ENCODE data around the gene CLN5. TPM values are rescaled to one million over a fixed set of nuclear protein-coding genes. Genes with fewer than 3 reads are reported as not detected.
A peak's percentile ranks its signal among the peaks of the same experiment; 100 is the strongest.
"Not testable (repeated sequence)": the region's sequence is repeated elsewhere in the genome, so short reads cannot be mapped to it uniquely, and the experiment has no call there.

Gene CLN5
- 10 to 100 TPM; 21.0 to 22.0 TPM for total RNA-seq
- long read RNA-seq, full-length matches to known transcripts: 35 of 35 reads
- long read RNA-seq, partial matches to known transcripts: 0 of 35 reads
- long read RNA-seq, other reads (novel, unspliced or antisense): 0 of 35 reads

DNA sequence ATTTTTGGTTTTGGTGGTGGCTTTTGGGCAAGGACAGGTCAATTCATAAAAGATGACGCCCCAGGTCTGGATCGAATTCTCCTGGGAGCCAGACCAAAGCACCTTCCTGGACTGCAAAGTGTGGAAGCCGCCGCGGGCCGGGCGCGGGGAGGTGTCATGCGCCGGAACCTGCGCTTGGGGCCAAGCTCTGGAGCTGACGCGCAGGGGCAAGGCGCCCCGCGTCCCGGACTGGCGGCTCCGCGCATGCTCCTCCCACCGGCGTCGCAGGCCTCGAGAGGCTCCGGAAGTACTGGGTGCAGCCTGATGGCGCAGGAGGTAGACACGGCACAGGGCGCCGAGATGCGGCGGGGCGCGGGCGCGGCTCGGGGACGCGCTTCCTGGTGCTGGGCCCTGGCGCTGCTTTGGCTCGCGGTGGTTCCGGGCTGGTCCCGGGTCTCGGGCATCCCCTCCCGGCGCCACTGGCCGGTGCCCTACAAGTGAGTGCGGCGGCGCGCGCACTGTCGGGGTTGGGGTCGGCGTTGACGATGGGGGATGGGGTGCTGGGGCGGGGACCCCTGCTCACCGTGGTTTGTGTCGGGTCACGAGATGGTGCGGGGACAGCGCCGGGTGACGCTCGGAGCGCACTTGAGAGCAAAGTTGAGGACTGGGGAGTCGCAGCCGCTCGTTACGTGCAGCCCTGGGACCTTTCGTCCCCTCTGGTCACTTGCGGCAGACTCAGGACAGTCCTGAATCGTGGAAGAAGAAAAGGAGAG lies at the start of gene CLN5:
Gene CLN5 (plus strand): TSS at position 286 of the 752 bp plus-strand sequence. CDS start 18 bp downstream, at position 304.
- intact Hi-C loops (cut with DNase I): no loop called here
- DNase-seq: peak; percentile 96
- ATAC-seq: peak; percentile 98 to 99

- no peak for ATAC-seq
- no peak for DNase-seq
- intact Hi-C loops (cut with DNase I): no loop called here
These were observed 49.5 kb upstream of the CLN5 start for GRCh38 chr13:76942363-76942762.

DNA sequence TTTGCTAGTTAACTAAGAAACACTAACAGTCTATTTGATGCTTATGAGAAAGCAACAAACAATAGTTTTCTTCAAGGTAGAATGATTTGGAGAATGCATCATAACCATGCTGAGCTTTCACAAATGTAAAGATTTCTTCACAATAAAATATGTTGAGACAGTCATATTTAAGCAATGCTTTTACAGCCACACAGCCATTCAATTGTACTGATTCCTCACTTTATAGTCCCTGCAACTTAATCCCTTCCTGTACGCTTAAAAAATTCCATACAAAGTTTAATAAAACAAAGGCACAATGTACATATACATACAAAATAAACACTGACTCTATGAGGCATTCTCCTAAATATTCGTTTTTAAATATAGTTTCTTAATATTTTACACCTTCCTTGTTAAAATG lies 48.2 kb upstream of the CLN5 start:
- intact Hi-C loops (cut with DNase I): no loop called here
- ATAC-seq (no peak), DNase-seq (no peak)

DNA sequence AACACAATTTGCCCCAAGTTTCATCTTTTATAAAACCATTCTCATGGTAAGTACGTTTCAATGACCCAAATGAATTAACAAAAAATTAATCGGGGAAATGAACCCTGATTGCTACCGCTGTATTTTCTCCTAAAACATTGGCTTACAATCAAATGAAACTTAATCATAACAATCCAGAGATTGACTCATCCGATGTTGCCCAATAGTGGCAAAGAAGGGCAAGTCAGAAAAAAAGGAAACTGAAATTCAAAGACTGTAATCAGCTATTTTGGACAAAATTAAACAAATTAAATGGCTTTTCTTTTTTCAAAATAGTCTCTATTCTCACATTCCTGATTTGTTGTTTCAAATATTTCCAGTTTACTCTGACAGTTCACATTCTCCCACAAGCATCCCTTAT lies 47.4 kb upstream of the CLN5 start:
- ATAC-seq: no peak
- intact Hi-C loops (cut with DNase I): no loop called here
- no peak for DNase-seq

GRCh38 chr13:76948149-76948548 lies 43.7 kb upstream of the CLN5 start, which contains the start of gene ACOD1:
ACOD1 (plus strand) TSS chr13:76948511; CDS start chr13:76948559, 48 bp downstream.
- DNase-seq (no peak), ATAC-seq (no peak)
- intact Hi-C loops (cut with DNase I): no loop called here

DNA sequence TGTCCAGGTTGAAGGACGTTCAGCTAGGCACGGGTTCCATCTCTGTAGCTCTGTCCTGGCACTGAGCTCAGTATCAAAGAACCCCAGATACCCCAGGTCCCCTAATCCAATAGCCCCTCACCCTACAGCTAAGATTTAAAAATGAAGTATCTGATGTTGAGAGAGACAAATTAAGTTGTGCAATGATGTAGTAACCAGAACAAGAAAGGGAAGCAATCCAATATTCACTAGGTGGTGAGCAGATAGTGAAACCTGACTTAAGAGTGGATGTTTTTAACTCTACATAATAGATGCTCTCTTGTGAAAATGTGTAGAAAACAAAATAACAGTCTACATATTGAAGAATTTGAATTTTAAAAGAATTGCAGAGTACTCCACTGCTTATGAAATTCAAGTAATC lies 41.8 kb upstream of the CLN5 start:
- intact Hi-C loops (cut with DNase I): no loop called here

GRCh38 chr13:76953968-76954367 lies 37.9 kb upstream of the CLN5 start:
- intact Hi-C loops (cut with DNase I): no loop called here
- ATAC-seq: no peak
- DNase-seq: no peak

More for the DNA sequence above, 41.8 kb upstream of the CLN5 start:
- DNase-seq: no peak
- ATAC-seq: no peak

GRCh38 chr13:76954538-76954937 lies 37.3 kb upstream of the CLN5 start:
- intact Hi-C loops (cut with DNase I): no loop called here
- ATAC-seq (no peak), DNase-seq (no peak)

GRCh38 chr13:76955193-76955592 lies 36.7 kb upstream of the CLN5 start:
- ATAC-seq: no peak
- DNase-seq: no peak
- intact Hi-C loops (cut with DNase I): no loop called here

- intact Hi-C loops (cut with DNase I): no loop called here
- no peak for DNase-seq
- no peak for ATAC-seq
These were observed 36.2 kb upstream of the CLN5 start for GRCh38 chr13:76955661-76956060.

DNA sequence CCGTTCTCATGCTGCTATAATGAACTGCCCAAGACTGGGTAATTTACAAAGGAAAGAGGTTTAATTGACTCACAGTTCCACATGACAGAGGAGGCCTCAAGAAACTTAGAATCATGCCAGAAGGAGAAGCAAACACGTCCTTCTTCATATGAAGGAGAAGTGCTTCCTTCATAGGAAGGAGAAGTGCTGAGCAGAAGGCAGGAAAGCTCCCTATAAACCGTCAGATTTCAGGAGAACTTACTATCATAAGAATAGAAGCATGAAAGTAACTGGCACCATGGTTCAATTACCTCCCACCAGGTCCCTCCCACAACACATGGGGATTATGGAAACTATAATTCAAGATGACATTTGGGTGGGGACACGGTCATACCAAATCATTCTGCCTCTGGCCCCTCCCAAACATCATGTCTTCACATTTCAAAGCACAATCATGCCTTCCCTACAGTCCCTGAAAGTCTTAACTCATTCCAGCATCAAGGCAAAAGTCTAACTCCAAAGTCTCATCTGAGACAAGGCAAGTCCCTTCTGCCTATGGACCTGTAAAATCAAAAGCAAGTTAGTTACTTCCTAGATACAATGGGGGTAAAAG lies 32.9 kb upstream of the CLN5 start:
- intact Hi-C loops (cut with DNase I): no loop called here
- DNase-seq (no peak), ATAC-seq (no peak)

- intact Hi-C loops (cut with DNase I); ATAC-seq; DNase-seq: not testable (repeated sequence)
These were observed 32.1 kb upstream of the CLN5 start for GRCh38 chr13:76959734-76960133.

GRCh38 chr13:76965759-76966421 lies 26.0 kb upstream of the CLN5 start:
- ATAC-seq: peak; percentile 71 to 90
- peak; percentile 76 for DNase-seq
- intact Hi-C loops (cut with DNase I): no loop called here

GRCh38 chr13:76967031-76967430 lies 24.9 kb upstream of the CLN5 start:
- no peak for ATAC-seq

DNA sequence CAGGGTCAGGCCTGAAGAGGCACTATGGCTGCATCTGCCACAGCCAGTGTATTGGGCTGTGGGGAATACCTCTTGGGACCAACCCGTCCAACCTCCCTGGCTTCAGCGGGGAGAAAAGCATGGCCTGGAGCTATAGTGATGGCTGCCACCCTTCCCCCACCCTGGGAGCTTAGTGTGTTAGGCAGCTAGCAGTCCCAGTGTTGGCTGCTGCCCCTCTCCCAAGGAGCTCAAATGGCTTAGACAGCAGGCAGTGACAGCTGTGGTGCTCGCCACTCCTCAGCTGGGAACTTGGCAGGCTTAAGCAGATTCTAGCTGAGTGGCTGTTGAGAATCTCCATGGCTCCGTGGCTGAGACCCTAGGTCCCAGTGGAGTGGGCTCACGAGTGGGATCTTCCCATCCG lies 23.8 kb upstream of the CLN5 start:
- ATAC-seq (no peak), DNase-seq (no peak)
- intact Hi-C loops (cut with DNase I): no loop called here

More at GRCh38 chr13:76967031-76967430, 24.9 kb upstream of the CLN5 start:
- intact Hi-C loops (cut with DNase I): no loop called here
- DNase-seq: no peak

- DNase-seq (no peak), ATAC-seq (no peak)
- intact Hi-C loops (cut with DNase I): loop anchor here in 1 of 2 donors (10.0 kb wide), 1 partner anchor 1095 kb away; no protein-coding TSS in a partner anchor
These were observed 22.2 kb upstream of the CLN5 start for GRCh38 chr13:76969488-76970365.

DNA sequence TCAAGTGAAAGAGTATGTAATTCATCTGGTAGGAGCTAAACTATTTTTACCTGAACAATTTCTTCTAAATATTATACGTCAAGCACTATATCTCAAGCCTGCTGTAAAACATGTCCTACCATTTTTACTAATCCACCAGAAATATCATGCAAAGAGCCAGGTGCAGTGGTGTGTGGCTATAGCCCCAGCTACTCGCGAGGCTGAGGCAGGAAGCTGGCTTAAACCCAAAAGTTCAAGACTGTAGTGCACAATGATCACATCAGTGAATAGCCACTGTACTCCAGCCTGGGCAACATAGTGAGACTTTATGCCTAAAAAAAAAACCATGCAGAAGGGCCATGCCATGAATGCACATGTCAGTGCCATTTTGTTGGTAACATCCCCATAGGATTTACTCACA lies 20.7 kb upstream of the CLN5 start:
- DNase-seq (no peak), ATAC-seq (no peak)
- intact Hi-C loops (cut with DNase I): loop anchor here in 1 of 2 donors (10.0 kb wide), 1 partner anchor 1096 kb away; no protein-coding TSS in a partner anchor

DNA sequence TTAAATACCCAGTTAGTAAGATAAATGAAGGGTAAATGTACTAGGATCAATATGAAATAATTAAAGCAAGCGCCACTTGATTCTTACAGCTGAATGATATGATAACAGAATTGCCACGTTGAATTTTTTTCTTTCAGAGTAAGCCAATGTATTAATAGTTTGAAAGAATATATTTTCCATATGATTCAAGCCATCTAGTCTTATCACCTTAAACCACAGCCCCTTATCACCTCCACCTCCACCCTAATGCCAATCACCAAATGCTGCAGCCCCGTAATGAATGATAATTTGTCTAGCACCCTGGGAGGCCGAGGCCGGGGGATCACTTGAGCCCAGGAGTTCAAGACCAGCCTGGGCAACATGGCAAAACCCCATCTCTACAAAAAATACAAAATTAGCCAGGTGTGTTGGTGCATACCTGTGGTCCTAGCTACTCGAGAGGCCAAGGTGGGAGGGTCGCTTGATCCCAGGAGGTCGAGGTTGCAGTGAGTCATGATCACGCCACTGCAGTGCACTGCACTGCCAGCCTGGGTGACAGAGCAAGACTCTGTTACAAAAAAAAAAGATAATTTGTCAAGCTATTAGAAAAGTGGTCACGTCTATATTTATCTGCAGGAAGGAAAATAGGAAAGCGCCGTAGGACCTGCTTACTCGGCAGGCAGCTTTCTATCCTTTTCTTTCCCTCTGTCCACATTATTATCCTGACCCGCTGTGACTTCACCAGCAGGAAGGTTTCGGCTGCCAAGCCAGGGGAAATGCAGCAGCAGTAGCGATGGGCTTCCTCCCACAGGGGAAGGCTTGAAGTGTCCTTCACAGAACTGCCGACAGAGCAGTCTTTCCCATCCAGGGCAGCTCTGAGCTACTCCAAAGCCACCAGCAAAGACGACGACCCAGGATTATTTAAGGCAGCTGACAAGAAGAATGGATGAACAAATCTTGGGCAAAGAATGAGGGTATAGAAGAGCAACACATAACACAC lies 19.7 kb upstream of the CLN5 start:
- intact Hi-C loops (cut with DNase I): loop anchor here in 1 of 2 donors (10.0 kb wide), 1 partner anchor 1097 kb away; no protein-coding TSS in a partner anchor
- ATAC-seq (no peak), DNase-seq (no peak)

All from left cardiac atrium (tissue), 4 donors.